GM21723 (cell line): ENCODE measurements around the gene NAXE.
"Not testable (repeated sequence)": the region's sequence is repeated elsewhere in the genome, so short reads cannot be mapped to it uniquely, and the experiment has no call there.

Experiments used
- ATAC-seq: cut with Tn5 transposase; IDR thresholded peaks from one replicate; pipeline ENCODE4 v1.9.1; 2021; ENCODE audit warnings: mild to moderate bottlenecking, moderate library complexity; ENCODE audit not compliant: unreplicated experiment

The NAXE gene

GRCh38 chr1:156591432-156592157 lies at the start of gene NAXE:
Gene NAXE (plus strand): TSS chr1:156591776. CDS start chr1:156591805, 29 bp downstream.
- ATAC-seq: peak; percentile 89

- no peak for ATAC-seq
These were observed 48.5 kb upstream of the NAXE start for GRCh38 chr1:156543066-156543465.

- ATAC-seq: no peak
These were observed 46.9 kb upstream of the NAXE start for GRCh38 chr1:156544592-156545102.

GRCh38 chr1:156546267-156546666 lies 45.3 kb upstream of the NAXE start:
- no peak for ATAC-seq

GRCh38 chr1:156547434-156547833 lies 44.1 kb upstream of the NAXE start:
- ATAC-seq: no peak

- ATAC-seq: no peak
These were observed 43.6 kb upstream of the NAXE start for GRCh38 chr1:156547982-156548381.

GRCh38 chr1:156549390-156549789 lies 42.2 kb upstream of the NAXE start:
- no peak for ATAC-seq

GRCh38 chr1:156549831-156550230 lies 41.7 kb upstream of the NAXE start:
- no peak for ATAC-seq

GRCh38 chr1:156550346-156550745 lies 41.2 kb upstream of the NAXE start:
- no peak for ATAC-seq

- ATAC-seq: no peak
These were observed 40.4 kb upstream of the NAXE start for GRCh38 chr1:156551066-156551643.

- no peak for ATAC-seq
These were observed 39.7 kb upstream of the NAXE start for GRCh38 chr1:156551869-156552268.

- no peak for ATAC-seq
These were observed 39.1 kb upstream of the NAXE start for GRCh38 chr1:156552518-156552917.

- ATAC-seq: not testable (repeated sequence)
These were observed 38.6 kb upstream of the NAXE start for GRCh38 chr1:156552937-156553336.

- ATAC-seq: no peak
These were observed 37.6 kb upstream of the NAXE start for GRCh38 chr1:156553860-156554485.

GRCh38 chr1:156554971-156555370 lies 36.6 kb upstream of the NAXE start:
- ATAC-seq: no peak

GRCh38 chr1:156555715-156556114 lies 35.9 kb upstream of the NAXE start:
- ATAC-seq: no peak

- ATAC-seq: no peak
These were observed 35.2 kb upstream of the NAXE start for GRCh38 chr1:156556354-156556753.

- ATAC-seq: no peak
These were observed 32.3 kb upstream of the NAXE start for GRCh38 chr1:156559086-156559796.

GRCh38 chr1:156559797-156560385 lies 31.7 kb upstream of the NAXE start:
- ATAC-seq: no peak

- ATAC-seq: no peak
These were observed 30.9 kb upstream of the NAXE start for GRCh38 chr1:156560585-156561163.

- ATAC-seq: no peak
These were observed 26.1 kb upstream of the NAXE start for GRCh38 chr1:156565519-156565918.
